HG03060 (cell line): ENCODE data around the gene IQSEC1.
A peak's percentile ranks its signal among the peaks of the same experiment; 100 is the strongest.
"Not testable (repeated sequence)": the region's sequence is repeated elsewhere in the genome, so short reads cannot be mapped to it uniquely, and the experiment has no call there.

Experiments
- ATAC-seq: cut with Tn5 transposase; IDR thresholded peaks from one replicate; pipeline ENCODE4 v1.9.1; 2021; ENCODE audit warnings: low read depth, moderate number of reproducible peaks; ENCODE audit not compliant: unreplicated experiment

Gene IQSEC1

GRCh38 chr3:12886106-12886679 is 187.0 kb downstream of the IQSEC1 start:
- no peak for ATAC-seq

GRCh38 chr3:12885583-12885930 is 187.7 kb downstream of the IQSEC1 start:
- ATAC-seq, result no peak

GRCh38 chr3:12884790-12885582 is 188.2 kb downstream of the IQSEC1 start:
- ATAC-seq, result no peak

GRCh38 chr3:12884186-12884680 is 189.0 kb downstream of the IQSEC1 start:
- ATAC-seq, result no peak

GRCh38 chr3:12882336-12883310 is 190.6 kb downstream of the IQSEC1 start:
- ATAC-seq, result no peak

- peak; percentile 34 for ATAC-seq
Observed at GRCh38 chr3:12881858-12882257, 191.4 kb downstream of the IQSEC1 start.

- no peak for ATAC-seq
Observed at GRCh38 chr3:12879191-12879815, 193.9 kb downstream of the IQSEC1 start.

- ATAC-seq, result not testable (repeated sequence)
Observed at GRCh38 chr3:12878758-12879157, 194.5 kb downstream of the IQSEC1 start.

- ATAC-seq, result no peak
Observed at GRCh38 chr3:12878141-12878574, 195.1 kb downstream of the IQSEC1 start.

GRCh38 chr3:12877040-12877439 is 196.2 kb downstream of the IQSEC1 start:
- no peak for ATAC-seq

- ATAC-seq, result no peak
Observed at GRCh38 chr3:12875857-12876836, 197.1 kb downstream of the IQSEC1 start.

GRCh38 chr3:12871404-12871983 is 201.7 kb downstream of the IQSEC1 start:
- ATAC-seq, result no peak

- ATAC-seq, result no peak
Observed at GRCh38 chr3:12870942-12871341, 202.3 kb downstream of the IQSEC1 start.

GRCh38 chr3:12869035-12869621 is 204.1 kb downstream of the IQSEC1 start:
- ATAC-seq, result no peak

- no peak for ATAC-seq
Observed at GRCh38 chr3:12868039-12869034, 204.9 kb downstream of the IQSEC1 start.

- ATAC-seq, result no peak
Observed at GRCh38 chr3:12866836-12867235, 206.4 kb downstream of the IQSEC1 start.

- ATAC-seq, result no peak
Observed at GRCh38 chr3:12865271-12865670, 208.0 kb downstream of the IQSEC1 start.
